Activated CD8-positive, alpha-beta T cell treated with anti-CD3 and anti-CD28 coated beads for 36 hours (primary cell): Measurements from ENCODE around the gene ZNF555. TPM values are rescaled to one million over a fixed set of nuclear protein-coding genes. Genes with fewer than 3 reads are reported as not detected.

Experiments used
- ATAC-seq: fragments of 200-7000 bp; cut with Tn5 transposase; one replicate; pipeline ENCODE4 v1.10.0; 2021; ENCODE audit warnings: mild to moderate bottlenecking, moderate library complexity
- CTCF ChIA-PET: fragments of 350-600 bp; sonication (Branson Sonifier 250); formaldehyde crosslinking; loops from one replicate; lab custom pipeline; 2021; ENCODE audit warnings: antibody characterized with exemption; lab: Charles Lee
- POLR2A ChIA-PET: fragments of 350-600 bp; sonication (Branson Sonifier 250); formaldehyde crosslinking; loops from one replicate; lab custom pipeline; 2021; ENCODE audit warnings: antibody characterized with exemption; lab: Charles Lee
- DNase-seq: peaks from one replicate; pipeline ENCODE4 v3.0.0-alpha.2; 2020
- H3K27ac Mint-ChIP-seq: one replicate; pipeline ENCODE4 v1.8.0; 2021; ENCODE audit warnings: mild to moderate bottlenecking, mixed read lengths
- H3K27me3 Mint-ChIP-seq: one replicate; pipeline ENCODE4 v1.8.0; 2021; ENCODE audit warnings: mixed read lengths
- H3K36me3 Mint-ChIP-seq: one replicate; pipeline ENCODE4 v1.8.0; 2021; ENCODE audit warnings: low read depth, mixed read lengths
- H3K4me1 Mint-ChIP-seq: one replicate; pipeline ENCODE4 v1.8.0; 2021; ENCODE audit warnings: low read depth, mixed read lengths
- H3K4me3 Mint-ChIP-seq: one replicate; pipeline ENCODE4 v1.8.0; 2021; ENCODE audit warnings: mild to moderate bottlenecking, moderate library complexity, mixed read lengths
- H3K9me3 Mint-ChIP-seq: one replicate; pipeline ENCODE4 v1.8.0; 2021; ENCODE audit warnings: mixed read lengths
- CTCF ChIP-seq: fragments of 200-600 bp; IDR thresholded peaks from one replicate; pipeline ENCODE4 v1.8.0; 2022; ENCODE audit warnings: antibody characterized with exemption, mild to moderate bottlenecking
- intact Hi-C: fragments of 100-400 bp; cut with micrococcal nuclease; formaldehyde crosslinking; loops from one replicate; pipeline ENCODE4 v1.10.0; 2022
- total RNA-seq, 2 experiments: library from RNA; stranded (reverse); gene quantifications; one replicate each; pipeline ENCODE4 v1.2.3, GENCODE V29; 2021

ZNF555 gene
- total RNA-seq, 2 experiments from 2014 or later = 1.5 to 2.1 TPM

GRCh38 chr19:2827022-2827421 lies 14.3 kb upstream of the ZNF555 start:
- ChIA-PET POLR2A (no interaction called here), CTCF (no interaction called here)
- peaks cover 31% of the 10 kb centered on the region for H3K36me3 Mint-ChIP-seq

GRCh38 chr19:2827840-2828489 lies 13.3 kb upstream of the ZNF555 start:
- CTCF ChIA-PET = no interaction called here
- no peak for ATAC-seq

More at GRCh38 chr19:2827022-2827421, 14.3 kb upstream of the ZNF555 start:
- no peak for TF ChIP-seq CTCF
- ATAC-seq = no peak
- intact Hi-C loops = no loop called here
- Mint-ChIP-seq H3K27me3 (no peaks in the 10 kb centered on the region), H3K9me3 (peaks cover 13% of the 10 kb centered on the region), H3K27ac (no peak overlapping the region), H3K4me1 (no peaks in the 10 kb centered on the region), H3K4me3 (no peak overlapping the region)
- no peak for DNase-seq

DNA sequence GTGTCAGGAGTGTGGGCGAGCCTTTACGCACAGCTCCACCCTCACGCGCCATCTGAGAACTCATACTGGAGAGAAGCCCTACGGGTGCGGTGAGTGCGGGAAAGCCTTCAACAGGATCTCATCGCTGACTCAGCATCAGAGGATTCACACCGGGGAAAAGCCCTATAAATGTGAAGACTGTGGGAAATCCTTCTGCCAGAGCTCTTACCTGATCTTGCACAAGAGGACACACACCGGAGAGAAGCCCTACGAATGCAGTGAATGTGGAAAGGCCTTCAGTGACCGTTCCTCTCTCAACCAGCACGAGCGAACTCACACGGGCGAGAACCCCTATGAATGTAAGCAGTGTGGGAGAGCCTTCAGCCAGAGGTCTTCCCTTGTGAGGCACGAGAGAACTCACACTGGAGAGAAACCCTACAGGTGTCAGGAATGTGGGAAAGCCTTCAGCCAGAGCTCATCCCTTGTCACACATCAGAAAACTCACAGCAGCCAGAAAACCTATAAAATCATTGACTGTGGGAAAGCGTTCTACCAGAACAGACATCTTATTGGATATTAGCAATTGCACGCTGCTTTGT lies 6.9 kb upstream of the ZNF555 start:
- Mint-ChIP-seq H3K36me3 (peaks cover 61% of the 10 kb centered on the region), H3K9me3 (peaks cover 55% of the 10 kb centered on the region), H3K27me3 (no peaks in the 10 kb centered on the region), H3K4me3 (no peak overlapping the region), H3K27ac (no peak overlapping the region), H3K4me1 (no peaks in the 10 kb centered on the region)
- intact Hi-C loops = no loop called here
- ATAC-seq (no peak), DNase-seq (no peak)
- ChIA-PET CTCF (no interaction called here), POLR2A (no interaction called here)
- TF ChIP-seq CTCF = no peak

More at GRCh38 chr19:2827840-2828489, 13.3 kb upstream of the ZNF555 start:
- TF ChIP-seq CTCF = no peak
- Mint-ChIP-seq H3K27ac (no peak overlapping the region), H3K4me3 (no peak overlapping the region), H3K9me3 (peaks cover 22% of the 10 kb centered on the region), H3K27me3 (no peaks in the 10 kb centered on the region), H3K4me1 (no peaks in the 10 kb centered on the region), H3K36me3 (peaks cover 40% of the 10 kb centered on the region)
- POLR2A ChIA-PET = no interaction called here
- DNase-seq = no peak
- intact Hi-C loops = no loop called here

DNA sequence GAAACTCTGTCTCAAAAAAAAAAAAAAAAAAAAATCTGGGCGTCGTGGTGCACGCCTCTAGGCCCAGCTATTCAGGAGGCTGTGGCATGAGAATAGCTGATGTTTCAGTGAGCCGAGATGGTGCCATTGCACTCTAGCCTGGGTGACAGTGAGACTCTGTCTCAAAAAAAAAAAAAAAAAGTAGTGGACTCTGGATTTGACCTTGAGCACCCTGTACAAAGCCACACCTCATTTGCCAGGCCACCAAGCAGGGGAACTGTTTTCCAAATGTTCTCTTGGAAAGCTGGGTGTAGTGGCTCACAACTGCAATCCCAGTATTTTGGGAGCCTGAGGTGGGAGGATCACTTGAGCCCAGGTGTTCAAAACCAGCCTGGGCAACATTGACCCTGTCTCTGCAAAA lies 3.8 kb upstream of the ZNF555 start:
- H3K9me3 Mint-ChIP-seq = peaks cover 41% of the 10 kb centered on the region
- no peaks in the 10 kb centered on the region for H3K27me3 Mint-ChIP-seq
- intact Hi-C loops = no loop called here
- H3K36me3 Mint-ChIP-seq = peaks cover 47% of the 10 kb centered on the region
- no peak overlapping the region for H3K4me3 Mint-ChIP-seq
- no peak for DNase-seq
- peaks cover 4% of the 10 kb centered on the region for H3K4me1 Mint-ChIP-seq
- H3K27ac Mint-ChIP-seq = no peak overlapping the region
- TF ChIP-seq CTCF = no peak
- CTCF ChIA-PET = no interaction called here
- POLR2A ChIA-PET = no interaction called here
- ATAC-seq = no peak

DNA sequence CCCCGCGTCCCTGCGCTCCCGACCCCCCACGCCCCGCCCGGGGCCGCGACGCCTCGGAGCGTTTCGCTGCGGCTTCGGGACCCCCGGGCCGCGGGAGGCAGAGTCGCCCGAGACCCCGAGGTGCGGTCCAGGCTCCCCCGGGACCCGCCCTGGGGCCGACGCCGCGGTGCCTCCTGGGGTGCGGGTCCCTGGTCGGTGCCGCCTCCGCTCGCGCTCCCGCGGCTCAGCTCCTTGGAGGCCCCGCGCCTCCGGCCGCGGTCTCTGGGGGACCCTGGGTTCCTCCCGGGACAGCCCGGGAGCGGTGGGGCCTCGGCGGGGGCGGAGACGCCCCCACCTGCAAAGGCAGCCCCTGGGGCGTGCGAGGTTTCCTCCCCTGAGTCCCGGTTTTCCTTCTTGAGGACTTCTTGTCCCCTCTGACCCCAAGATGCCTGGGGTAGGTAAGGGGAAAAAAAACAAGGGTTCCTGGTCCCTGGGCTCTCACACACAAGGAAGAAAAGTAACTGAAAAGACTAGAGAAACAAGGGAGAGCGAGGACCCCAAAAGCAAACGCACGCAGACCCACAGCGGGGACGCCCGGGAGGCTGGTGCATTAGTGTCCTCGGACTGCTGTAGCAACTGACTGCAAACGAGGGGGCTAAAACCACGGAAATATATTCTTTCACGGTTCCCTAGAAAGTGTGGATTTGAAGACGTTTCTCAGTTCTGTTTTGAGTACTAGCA lies 740 bp downstream of the ZNF555 start:
- no peak for TF ChIP-seq CTCF
- Mint-ChIP-seq H3K4me3 (peak overlapping the region; percentile 66), H3K36me3 (peaks cover 15% of the 10 kb centered on the region), H3K27ac (no peak overlapping the region), H3K27me3 (no peaks in the 10 kb centered on the region), H3K4me1 (peaks cover 8% of the 10 kb centered on the region), H3K9me3 (peaks cover 3% of the 10 kb centered on the region)
- intact Hi-C loops = no loop called here
- ChIA-PET CTCF (interaction anchor here (0.9 to 2.4 kb wide), 8 partner anchors 19 to 205 kb away, joined by 3 to 9 read pairs (median 4); partner anchors contain the start of gene ZNF554), POLR2A (interaction anchor here (0.6 to 1.3 kb wide), 2 partner anchors 12 to 481 kb away, joined by 3 to 4 read pairs; no protein-coding TSS in a partner anchor)
- no peak for ATAC-seq
- no peak for DNase-seq
